HG03097 (cell line): ENCODE data around the gene ETFA.
A peak's percentile ranks its signal among the peaks of the same experiment; 100 is the strongest.
"Not testable (repeated sequence)": the region's sequence is repeated elsewhere in the genome, so short reads cannot be mapped to it uniquely, and the experiment has no call there.

Source experiments
- ATAC-seq: cut with Tn5 transposase; IDR thresholded peaks from one replicate; pipeline ENCODE4 v1.9.1; 2021; ENCODE audit not compliant: unreplicated experiment, low FRiP score

ETFA gene

DNA sequence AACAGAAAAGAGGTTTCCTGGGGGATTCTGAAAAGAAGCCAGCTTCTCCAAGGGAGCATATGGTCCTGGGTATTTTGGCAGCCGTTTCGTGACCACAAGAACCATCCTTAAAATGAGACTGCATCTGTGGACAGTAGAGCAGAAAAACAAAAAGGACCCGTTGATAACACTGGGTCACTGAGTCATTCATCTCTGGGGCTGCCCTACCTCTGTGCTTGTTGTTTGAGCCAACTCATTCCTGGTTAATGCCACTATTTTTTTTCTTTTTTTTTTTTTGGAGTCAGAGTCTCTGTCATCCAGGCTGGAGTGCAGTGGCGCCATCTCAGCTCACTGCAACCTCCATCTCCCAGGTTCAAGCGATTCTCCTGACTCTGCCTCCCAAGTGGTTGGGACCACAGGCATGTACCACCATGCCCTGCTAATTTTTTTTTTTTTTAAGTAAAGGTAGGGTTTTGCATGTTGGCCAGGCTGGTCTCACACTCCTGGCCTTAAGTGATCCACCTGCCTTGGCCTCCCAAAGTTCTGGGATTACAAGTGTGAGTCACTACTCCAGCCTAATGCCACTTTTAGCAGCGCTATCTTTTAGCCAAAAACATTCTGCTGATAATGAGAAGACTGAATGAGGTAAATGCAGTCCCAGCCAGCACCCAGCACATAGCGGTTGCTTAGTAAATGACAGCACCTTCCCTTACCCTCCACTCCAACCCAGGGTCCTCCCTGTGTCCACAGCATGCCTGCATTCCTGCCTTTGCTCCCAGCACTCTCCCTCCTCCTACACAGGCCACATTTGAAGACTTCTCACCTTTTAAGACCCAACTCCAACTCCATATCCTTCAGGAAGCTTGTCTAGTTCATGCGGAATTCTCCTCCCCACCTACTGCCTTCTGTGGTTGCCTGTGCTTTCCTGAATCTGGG is 16.2 kb upstream of the ETFA start:
- no peak for ATAC-seq

DNA sequence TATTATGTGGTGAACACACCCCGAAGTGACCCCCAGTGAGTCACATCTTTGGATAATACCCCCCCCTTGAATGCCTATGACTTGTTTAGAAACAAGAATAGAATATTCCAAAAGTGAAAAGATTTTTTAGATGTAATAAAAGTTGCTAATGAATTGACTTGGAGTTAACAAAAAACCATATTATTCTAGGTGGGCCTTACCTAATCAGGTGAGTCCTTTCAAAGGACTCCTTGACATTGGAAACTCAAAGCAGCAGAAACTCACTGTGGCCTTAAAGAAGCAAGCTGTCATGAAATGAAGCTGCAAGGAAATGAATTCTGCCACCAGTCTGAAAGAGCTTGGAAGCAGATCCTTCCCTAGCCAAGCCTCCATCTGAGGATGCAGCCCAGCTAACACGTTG is 14.4 kb upstream of the ETFA start:
- ATAC-seq = no peak

DNA sequence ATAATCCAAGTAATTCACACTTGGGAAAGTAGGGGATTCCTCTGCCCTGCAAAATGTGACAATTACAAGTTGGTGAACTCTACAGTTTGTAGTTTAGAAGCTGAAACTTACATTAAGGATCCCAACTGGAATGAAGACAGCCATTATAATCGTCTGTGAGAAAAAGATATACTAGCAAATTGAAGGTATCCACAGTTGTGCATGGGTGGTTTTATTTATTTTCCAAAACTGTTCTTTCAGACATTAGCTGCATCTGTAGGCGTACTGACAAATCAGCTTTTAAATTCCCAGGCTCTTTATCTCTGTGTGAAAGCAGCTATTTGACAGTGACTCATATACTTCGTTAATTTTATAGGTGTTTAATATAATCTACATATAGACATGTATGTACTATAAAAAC is 12.8 kb upstream of the ETFA start:
- ATAC-seq = no peak

DNA sequence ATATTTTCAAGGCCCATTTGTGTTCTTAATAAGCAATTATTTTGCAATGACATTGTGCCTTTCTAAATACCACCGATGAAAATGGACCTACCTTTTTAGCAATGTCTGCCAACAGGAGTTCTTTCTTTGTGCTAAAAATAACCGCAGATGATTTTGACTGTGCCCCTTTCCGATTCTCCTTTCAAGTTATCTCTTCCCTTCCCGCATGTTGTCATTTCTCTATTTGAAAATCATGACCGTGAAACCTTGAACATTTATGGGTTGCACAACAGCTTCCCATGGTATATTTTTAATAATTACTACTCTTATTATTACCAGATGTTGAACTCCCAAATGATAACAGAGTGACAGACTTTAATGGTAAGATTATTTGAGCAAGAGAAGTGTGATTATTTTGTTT is 10.3 kb upstream of the ETFA start:
- no peak for ATAC-seq

DNA sequence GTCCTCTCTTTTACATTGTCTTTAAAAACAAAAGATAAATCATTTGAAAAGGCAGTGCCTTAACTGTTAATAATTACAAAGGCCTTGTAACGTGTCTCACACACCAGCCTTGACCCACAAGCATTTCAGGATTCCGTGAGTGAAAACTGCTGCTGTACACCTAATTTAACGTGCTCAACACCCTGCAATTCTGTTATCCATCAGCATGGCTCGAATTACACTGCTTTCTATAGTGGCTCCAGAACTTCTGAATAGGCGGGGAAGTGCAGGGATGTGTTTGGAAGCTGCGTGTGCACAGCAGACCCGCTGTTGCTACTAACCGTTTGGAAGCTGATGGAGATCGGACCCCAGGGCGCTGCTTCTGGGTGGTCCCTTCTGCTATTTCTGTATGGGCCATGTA is 9.9 kb upstream of the ETFA start:
- ATAC-seq = no peak

DNA sequence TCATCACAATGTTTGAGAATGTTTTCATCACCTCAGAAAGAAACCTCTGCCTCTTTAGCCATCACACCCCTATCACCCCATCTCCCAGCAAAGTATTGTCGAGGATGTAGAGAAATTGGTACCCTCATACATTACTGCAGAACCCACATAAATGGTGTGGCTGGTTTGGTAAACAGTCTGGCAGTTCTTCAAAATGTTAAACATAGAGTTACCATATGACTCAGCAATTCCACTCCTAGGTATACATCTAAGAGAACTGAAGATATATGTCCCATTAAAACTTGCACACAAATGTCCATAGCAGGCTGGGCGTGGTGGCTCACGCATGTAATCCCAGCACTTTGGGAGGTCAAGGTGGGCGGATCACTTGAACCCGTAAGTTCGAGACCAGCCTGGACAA is 8.7 kb upstream of the ETFA start:
- ATAC-seq = no peak

DNA sequence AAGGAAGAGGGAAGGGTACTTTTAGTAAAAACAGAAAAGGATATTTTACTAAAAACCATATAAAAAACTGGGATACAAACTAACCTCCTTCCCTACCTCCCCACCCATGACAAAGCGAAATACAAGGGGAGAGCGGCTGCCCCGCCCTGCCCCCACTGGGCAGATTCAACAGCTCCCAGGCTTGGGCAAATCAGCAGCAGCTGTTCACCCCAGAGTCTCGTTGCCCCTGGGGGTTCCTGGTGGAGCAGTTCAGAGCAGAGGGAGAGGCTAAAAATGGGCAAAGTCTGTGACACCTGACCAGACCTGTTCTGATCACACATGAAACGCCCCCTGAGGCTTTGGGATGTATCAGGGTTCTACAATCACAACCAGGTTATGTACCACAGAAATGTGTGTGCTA is 2.5 kb upstream of the ETFA start:
- no peak for ATAC-seq

DNA sequence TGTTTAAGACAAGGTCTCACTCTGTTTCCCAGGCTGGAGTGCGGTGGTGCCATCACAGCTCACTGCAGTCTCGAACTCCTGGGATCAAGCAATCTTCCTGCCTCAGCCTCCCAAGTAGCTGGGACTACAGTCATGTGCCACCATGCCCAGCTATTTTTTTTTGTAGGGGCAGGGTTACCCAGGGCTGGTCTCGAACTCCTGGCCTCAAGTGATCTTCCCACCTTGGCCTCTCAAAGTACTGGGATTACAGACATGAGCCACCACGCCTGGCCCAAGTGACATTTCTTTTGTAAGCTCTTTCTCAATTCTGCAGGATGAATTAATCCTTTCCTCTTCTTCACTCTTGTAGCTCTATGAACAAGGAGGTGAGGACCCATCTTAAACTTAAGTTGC is 1.9 kb upstream of the ETFA start:
- not testable (repeated sequence) for ATAC-seq

DNA sequence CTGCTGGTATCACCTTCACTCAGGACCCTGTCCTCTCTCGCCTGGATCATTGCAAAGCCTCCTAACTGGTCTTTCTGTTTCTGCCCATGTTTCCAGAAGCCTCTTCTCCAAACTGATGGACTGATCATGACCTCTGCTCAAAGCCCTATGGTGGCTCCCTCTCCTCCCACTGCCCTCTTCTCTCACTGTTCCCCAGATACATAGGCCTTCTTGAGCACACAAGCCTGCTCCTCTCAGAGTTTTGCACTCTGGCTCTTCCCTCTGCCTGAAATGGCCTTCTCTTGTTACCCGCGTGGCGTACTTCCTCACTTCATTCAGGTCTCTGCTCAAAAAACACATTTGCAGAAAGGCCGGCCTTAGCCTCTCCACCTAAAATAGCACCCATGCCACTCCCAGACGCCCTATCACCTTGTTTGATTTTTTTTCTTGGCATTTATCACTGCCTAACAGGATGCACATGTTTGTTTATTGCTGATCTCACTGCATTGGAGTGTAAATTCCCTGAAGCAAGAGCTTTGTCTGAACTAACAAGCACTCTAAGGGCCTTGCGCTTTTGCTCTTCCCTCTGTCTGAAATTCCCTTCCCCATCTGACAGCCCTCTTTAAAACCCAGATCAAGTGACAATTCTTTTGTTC is 1.4 kb upstream of the ETFA start:
- ATAC-seq = no peak

DNA sequence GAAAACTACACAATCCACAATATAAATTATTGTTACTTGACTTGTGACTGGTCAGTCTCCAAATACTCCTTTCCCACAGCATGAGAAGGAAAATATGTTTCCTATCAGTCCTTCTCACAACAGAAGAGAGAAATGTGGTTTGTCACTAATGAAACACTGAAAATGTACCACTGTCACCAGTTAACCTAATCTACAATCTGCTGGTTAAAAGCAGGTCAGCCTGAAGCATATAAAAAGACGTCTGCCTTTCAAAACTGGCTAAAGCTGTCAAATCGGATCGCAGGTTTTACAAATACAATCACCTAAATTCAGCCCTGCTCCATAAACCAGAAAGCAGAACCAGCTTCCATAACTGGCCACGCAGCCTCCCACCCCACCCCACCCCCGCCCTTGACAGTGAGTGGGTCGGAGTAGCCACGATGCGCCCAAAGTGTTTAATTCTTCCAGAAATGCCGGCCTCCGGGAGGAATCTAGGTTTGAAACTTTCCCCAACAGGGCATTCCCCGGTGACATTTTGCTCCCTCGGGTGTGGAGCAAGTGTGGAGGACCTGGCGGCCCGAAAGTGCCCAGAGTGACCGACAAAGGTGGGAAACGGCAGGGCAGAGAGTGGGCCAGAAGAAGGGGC is 682 bp downstream of the ETFA start:
- no peak for ATAC-seq

DNA sequence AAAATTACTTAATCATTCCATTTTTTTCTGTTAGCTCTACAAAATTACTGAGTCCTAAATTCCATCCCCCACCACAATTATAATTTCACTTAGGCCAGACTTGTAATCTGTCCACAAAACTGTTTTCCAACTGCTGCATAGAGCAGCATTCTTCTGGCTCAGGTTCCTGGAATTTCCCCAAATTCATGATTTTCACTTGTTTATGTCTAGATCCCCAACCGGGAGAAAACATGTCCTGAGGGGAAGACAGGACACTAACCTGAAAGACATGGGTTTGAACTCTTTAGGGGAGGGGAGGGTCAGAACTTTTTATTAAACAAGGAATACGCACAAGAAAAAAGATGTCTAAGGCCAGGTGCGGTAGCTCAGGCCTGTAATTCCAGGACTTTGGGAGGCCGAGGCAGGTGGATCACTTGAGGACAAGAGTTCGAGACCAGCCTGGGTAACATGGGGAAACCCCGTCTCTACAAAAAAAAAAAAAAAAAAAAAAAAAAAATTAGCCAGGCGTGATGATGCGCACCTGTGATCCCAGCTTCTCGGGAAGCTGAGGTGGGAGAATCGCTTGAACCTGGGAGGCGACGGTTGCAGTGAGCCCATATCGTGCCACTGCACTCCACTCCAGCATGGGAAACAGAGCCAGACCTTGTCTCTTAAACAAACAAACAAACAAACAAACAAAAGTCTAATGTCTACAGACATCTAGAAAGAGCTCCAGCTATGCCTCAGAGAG is 1.5 kb downstream of the ETFA start:
- ATAC-seq = no peak

DNA sequence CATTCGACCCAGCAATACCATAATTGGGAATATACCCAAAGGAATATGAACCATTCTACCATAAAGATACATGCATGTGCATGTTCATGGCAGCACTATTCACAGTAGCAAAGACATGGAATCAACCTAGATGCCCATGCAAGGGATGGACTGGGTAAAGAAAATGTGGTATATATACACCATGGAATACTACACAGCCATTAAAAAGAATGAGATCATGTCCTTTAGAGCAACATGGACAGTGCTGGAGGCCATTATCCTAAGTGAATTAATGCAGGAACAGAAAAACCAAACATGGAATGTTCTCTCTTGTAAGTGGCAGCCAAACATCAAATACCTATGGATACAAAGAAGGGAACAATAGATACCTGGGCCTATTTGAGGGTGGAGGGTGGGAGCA is 7.4 kb downstream of the ETFA start:
- no peak for ATAC-seq

DNA sequence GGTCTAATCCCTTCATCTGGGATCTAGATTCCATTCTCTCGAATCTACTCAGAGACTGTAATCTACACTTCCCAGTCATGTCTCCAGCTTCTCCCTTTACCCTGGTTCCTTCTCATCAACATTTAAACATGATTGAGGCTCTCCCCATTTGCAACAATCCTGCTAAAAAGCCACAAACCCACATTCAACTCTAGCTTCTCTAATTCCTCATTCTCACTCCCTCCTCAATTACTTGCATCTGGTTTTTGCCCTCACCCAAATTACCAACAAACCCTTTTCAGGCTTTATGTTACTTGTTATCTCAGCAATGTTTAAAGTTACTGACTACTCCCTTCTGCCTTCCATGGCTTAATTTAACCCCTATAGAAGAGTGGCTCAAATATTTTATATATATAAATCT is 11.5 kb downstream of the ETFA start:
- ATAC-seq = no peak

DNA sequence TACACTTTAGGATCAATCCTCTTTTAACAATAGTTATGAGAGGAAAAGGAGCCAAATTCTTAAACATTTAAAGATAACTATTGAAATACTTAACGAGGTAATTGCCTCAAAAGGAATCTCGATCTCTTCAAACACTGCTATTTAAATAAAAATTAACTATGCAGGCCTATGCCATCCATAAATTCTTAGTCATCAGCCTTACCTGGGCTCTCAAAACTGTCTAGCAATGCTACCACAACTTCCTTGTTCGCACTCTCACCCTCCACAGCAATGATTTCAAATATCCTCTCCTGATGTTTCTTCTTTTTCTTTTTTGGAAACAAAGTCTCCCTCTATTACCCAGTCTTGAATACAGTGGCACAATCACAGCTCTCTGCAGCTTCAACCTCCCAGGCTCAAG is 12.3 kb downstream of the ETFA start:
- ATAC-seq = no peak

DNA sequence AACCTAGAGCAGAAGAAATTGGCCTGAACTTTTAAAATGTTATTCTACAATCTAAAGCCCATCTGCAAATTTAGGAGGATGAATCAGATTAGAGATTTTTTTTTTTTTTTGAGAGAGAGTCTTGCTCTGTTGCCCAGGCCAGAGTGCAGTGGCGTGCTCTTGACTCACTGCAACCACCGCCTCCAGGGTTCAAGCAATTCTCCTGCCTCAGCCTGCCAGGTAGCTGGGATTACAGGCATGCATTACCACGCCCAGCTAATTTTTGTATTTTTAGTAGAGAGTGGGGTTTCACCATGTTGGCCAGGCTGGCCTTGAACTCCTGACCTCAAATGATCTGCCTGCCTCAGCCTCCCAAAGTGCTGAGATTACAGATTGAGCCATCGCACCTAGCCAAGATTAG is 13.3 kb downstream of the ETFA start:
- ATAC-seq = not testable (repeated sequence)

DNA sequence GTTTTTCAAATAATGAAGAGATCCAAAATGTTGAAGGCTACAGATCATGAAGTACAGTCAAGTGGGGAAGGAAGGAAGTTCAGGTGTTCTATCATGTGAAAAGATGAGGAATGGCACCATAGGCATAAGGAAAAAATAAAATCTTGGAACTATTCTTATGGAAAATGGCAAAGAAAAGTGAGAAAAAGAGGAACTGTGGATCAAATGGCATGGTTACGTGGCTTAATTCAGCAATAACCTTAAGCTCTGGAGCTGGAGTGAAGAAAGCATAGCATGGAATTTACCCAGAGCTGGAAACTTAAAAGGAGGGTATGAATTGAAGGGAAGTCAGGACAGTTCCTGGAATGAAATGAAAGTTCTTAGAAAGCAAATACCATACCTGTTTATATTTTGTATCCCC is 14.4 kb downstream of the ETFA start:
- no peak for ATAC-seq

DNA sequence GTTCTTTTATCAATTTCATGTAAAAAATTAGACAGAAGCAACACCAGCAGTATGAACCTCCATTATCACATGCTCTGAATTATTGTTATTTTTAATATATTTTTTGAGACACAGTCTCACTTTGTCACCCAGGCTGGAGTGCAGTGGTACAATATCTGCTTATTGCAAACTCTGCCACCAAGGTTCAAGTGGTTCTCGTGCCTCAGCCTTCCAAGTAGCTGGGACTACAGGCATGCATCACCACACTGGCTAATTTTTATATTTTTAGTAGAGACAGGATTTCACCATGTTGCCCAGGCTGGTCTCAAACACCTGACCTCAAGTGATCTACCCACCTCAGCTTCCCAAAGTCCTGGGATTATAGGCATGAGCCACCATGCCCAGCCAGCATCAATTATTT is 16.8 kb downstream of the ETFA start:
- not testable (repeated sequence) for ATAC-seq

DNA sequence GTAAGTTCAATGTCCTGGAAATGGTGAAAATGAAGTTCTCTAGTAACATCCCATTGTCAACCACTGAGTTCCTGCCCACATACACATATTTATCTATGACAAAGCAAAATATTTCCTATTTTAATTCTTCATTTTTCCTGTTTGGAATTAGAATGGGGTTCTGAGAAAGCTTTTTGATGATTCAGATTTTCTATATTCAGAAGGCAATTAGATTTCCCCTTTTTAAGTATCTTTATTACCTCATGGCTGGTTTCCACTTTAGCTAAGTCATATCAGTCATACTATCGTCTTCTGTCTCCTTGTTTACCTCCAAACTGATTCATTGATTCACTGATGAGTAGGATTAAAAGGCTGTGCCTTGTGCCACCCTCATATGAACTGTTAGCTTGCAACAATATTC is 17.9 kb downstream of the ETFA start:
- ATAC-seq = no peak

DNA sequence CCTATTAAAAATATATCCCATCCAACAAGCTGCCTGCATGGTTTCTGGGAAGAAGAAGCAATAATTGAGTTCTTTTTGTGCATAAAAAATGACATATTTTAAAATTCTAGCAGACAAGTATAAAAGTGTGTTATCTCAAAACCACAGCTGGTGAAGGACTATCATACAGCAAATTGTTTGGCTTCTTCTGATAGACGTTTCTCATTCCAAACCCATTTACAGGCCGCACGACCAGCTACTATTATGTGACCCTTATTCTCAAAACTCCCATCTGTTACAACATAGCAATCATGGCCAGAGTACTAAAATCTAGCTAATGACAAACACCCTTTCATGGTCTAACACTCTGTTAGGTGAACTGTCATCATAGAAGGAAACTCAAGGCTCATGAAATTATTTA is 21.7 kb downstream of the ETFA start:
- ATAC-seq = no peak

DNA sequence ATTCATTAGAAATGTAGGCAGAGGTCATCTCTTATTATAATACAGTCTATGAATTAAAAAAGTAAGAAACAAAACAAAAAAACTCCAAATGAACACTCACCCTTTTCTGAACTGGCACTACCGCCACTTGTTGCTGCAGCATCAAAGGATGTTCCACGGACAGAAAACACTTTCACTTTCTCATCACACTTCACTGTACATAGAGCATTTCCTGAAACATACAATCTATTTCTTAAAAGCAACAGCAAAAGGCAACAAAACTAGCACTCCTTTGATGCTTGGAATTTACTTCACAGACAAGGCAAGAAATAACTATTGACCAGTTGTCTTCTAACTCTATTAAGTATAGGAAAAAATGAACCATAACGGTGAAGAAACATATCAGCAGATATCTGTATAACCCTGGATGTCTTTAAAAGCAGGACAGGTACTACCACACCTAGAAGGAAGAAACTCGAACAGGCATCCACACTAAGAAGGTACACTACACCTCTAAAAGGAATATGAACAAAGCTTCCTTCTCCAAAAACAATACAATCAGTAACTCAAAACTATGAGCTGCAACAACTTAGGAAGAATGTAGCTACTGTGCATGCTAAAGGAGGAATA is 24.9 kb downstream of the ETFA start:
- peak; percentile 64 for ATAC-seq
